HCT116 (cell line): ENCODE results near the gene CD7. TPM values are rescaled to one million over a fixed set of nuclear protein-coding genes. Genes with fewer than 3 reads are reported as not detected.

Experiments
- total RNA-seq: library from RNA; stranded (reverse); gene quantifications from one replicate; pipeline ENCODE4 v1.2.1, GENCODE V29; 2021; ENCODE audit not compliant: unreplicated experiment

The CD7 gene
- total RNA-seq, 1 experiment from 2014 or later = 0.61 TPM

Other genes with a start within 250 kb of the CD7 start
- 754 TPM for gene FASN, start 219.4 kb downstream of the CD7 start, total RNA-seq
- 143 TPM for gene CCDC57, start 104.8 kb downstream of the CD7 start, total RNA-seq
- gene SLC16A3, start 88.6 kb downstream of the CD7 start, total RNA-seq = 445 TPM
- gene CSNK1D, start 43.9 kb downstream of the CD7 start, total RNA-seq = 176 TPM
- 6.8 TPM for gene SECTM1, start 16.2 kb upstream of the CD7 start, total RNA-seq
- gene TEX19, start 41.6 kb upstream of the CD7 start, total RNA-seq = 2.1 TPM
- gene UTS2R, start 54.2 kb upstream of the CD7 start, total RNA-seq = not detected
- gene HEXD, start 100.7 kb upstream of the CD7 start, total RNA-seq = 45.2 TPM
- 53.6 TPM for gene OGFOD3, start 101.0 kb upstream of the CD7 start, total RNA-seq
- 95.4 TPM for gene CYBC1, start 133.1 kb upstream of the CD7 start, total RNA-seq
- 91.8 TPM for gene NARF, start 141.1 kb upstream of the CD7 start, total RNA-seq
- 122 TPM for gene FOXK2, start 202.1 kb upstream of the CD7 start, total RNA-seq